ENCODE data around the gene PLXNA4. TPM values are rescaled to one million over a fixed set of nuclear protein-coding genes. Genes with fewer than 3 reads are reported as not detected.

The PLXNA4 gene
- total and polyA plus RNA-seq, 9 of the 15 experiments (the other 6 are each of a cell fraction or from before 2014, with no cell fraction given), result under 0.01 to 0.09 TPM; not detected in 7

DNA sequence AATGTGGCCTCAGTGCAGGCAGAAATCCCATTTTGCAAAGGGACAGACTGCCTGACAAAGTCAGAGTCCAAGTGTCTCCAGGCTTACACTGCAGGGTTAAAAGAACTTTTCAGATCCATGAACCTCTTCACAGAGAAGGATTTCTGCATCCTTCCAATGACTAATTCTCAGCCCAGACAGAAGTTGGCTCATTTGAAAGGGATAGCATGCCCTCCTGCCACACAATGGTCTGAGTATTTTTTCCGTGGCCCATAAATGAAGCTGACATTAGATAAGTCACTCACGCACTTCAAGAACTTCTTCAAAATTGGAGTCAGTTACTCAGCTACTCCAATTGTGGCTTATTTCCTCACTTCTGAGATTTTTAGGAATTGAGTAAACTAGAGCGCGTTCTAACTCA is 170.2 kb downstream of the PLXNA4 start:
- H3K4me3 ChIP-seq, result no peak overlapping the region
- H3K27me3 ChIP-seq (ENCODE audit: control insufficient read depth in 2 of 2, insufficient read depth in 2 of 2, low read length in 2 of 2), result peaks cover 0 to 54% of the 10 kb centered on the region in 2 experiments; a peak in 2 of 5 replicates
- no peak overlapping the region for H3K9ac ChIP-seq (ENCODE audit: insufficient read depth in 1 of 2, low read depth in 2 of 2, low read length in 2 of 2)
- TF ChIP-seq OTX1 (CRISPR knock-in tag; IDR thresholded peaks at IDR 0.05), result no peak
- ChIA-PET CTCF (ENCODE audit: low intra/inter-chr PET ratio) (no interaction called here), POLR2A (no interaction called here)
- no peak overlapping the region for H3K4me2 ChIP-seq (ENCODE audit: insufficient read depth, low read length)
- FAIRE-seq (no peak), ATAC-seq (no peak), DNase-seq (ENCODE audit: extremely low read depth in 1 of 4, low spot score in 3 of 4) (no peak)
- no peaks in the 10 kb centered on the region for H3K79me2 ChIP-seq (ENCODE audit: control insufficient read depth, insufficient read depth, low read length)
- WGBS (ENCODE audit: insufficient coverage, low coverage, missing lambda C conversion rate), result 4% methylated on average over 4 of the region's 4 CpGs
- no TSS peak for BruUV-seq (replicated peaks)
- no peak overlapping the region for H3K27ac ChIP-seq (ENCODE audit: extremely low read depth, low read depth, low read length)
- H3K9me1 ChIP-seq (ENCODE audit: control insufficient read depth, insufficient read depth, low read length), result no peaks in the 10 kb centered on the region
- H3K4me1 ChIP-seq (replicated peaks in 1 of 2; ENCODE audit: control insufficient read depth in 2 of 2, insufficient read depth in 2 of 2, low read length in 2 of 2), result no peaks in the 10 kb centered on the region; a peak in 1 of 5 replicates
- H3K36me3 ChIP-seq (ENCODE audit: control insufficient read depth, insufficient read depth, low read length), result no peaks in the 10 kb centered on the region
- in situ Hi-C loops (cut with MboI), result no loop called here
- H2AFZ ChIP-seq (ENCODE audit: low read depth, low read length), result no peak overlapping the region
- H3K9me3 ChIP-seq (replicated peaks; ENCODE audit: control insufficient read depth, insufficient read depth, low read depth, low read length), result no peaks in the 10 kb centered on the region
- no peaks in the 10 kb centered on the region for H4K20me1 ChIP-seq (replicated peaks; ENCODE audit: control insufficient read depth, insufficient read depth, low read length)
- intact Hi-C loops (cut with micrococcal nuclease), result no loop called here

- H2AFZ ChIP-seq (ENCODE audit: low read depth, low read length), result no peak overlapping the region
- 0% methylated on average over 3 of the region's 3 CpGs for WGBS (ENCODE audit: insufficient coverage, low coverage, missing lambda C conversion rate)
- CTCF ChIA-PET (ENCODE audit: low intra/inter-chr PET ratio), result no interaction called here
- no peak for DNase-seq (ENCODE audit: extremely low read depth in 1 of 4, low spot score in 3 of 4)
- H3K4me2 ChIP-seq (ENCODE audit: insufficient read depth, low read length), result no peak overlapping the region
- intact Hi-C loops (cut with micrococcal nuclease) (no loop called here), in situ Hi-C loops (cut with MboI) (no loop called here)
- POLR2A ChIA-PET, result interaction anchor here (0.8 kb wide), 1 partner anchor 113 kb away, joined by 3 read pairs; no protein-coding TSS in a partner anchor
- no peak for ATAC-seq
- no peaks in the 10 kb centered on the region for H3K79me2 ChIP-seq (ENCODE audit: control insufficient read depth, insufficient read depth, low read length)
- no peaks in the 10 kb centered on the region for H4K20me1 ChIP-seq (replicated peaks; ENCODE audit: control insufficient read depth, insufficient read depth, low read length)
- FAIRE-seq, result no peak
- H3K27me3 ChIP-seq (ENCODE audit: control insufficient read depth in 2 of 2, insufficient read depth in 2 of 2, low read length in 2 of 2), result peaks cover 0 to 46% of the 10 kb centered on the region in 2 experiments; a peak in 2 of 5 replicates
- H3K4me1 ChIP-seq (replicated peaks in 1 of 2; ENCODE audit: control insufficient read depth in 2 of 2, insufficient read depth in 2 of 2, low read length in 2 of 2), result no peaks in the 10 kb centered on the region
- no peaks in the 10 kb centered on the region for H3K9me3 ChIP-seq (replicated peaks; ENCODE audit: control insufficient read depth, insufficient read depth, low read depth, low read length)
- H3K27ac ChIP-seq (ENCODE audit: extremely low read depth, low read depth, low read length), result no peak overlapping the region
- H3K4me3 ChIP-seq, result no peak overlapping the region
- BruUV-seq (replicated peaks), result no TSS peak
- no peaks in the 10 kb centered on the region for H3K36me3 ChIP-seq (ENCODE audit: control insufficient read depth, insufficient read depth, low read length)
- no peak overlapping the region for H3K9ac ChIP-seq (ENCODE audit: insufficient read depth in 1 of 2, low read depth in 2 of 2, low read length in 2 of 2)
- no peaks in the 10 kb centered on the region for H3K9me1 ChIP-seq (ENCODE audit: control insufficient read depth, insufficient read depth, low read length)
- TF ChIP-seq, protein P1, sequence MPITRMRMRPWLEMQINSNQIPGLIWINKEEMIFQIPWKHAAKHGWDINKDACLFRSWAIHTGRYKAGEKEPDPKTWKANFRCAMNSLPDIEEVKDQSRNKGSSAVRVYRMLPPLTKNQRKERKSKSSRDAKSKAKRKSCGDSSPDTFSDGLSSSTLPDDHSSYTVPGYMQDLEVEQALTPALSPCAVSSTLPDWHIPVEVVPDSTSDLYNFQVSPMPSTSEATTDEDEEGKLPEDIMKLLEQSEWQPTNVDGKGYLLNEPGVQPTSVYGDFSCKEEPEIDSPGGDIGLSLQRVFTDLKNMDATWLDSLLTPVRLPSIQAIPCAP (CRISPR knock-in tag; IDR thresholded peaks at IDR 0.05; ENCODE audit: borderline replicate concordance), result no peak
- TF ChIP-seq ZNF239 (CRISPR knock-in tag; IDR thresholded peaks at IDR 0.05) (no peak), ZNF740 (CRISPR knock-in tag; IDR thresholded peaks at IDR 0.05) (no peak), ZNF740 (tag; IDR thresholded peaks at IDR 0.05) (no peak), ZNF639 (CRISPR knock-in tag; conservative IDR thresholded peaks at IDR 0.05 in 1 of 2, IDR thresholded peaks at IDR 0.05 in 1 of 2) (no peak), ZNF695 (CRISPR knock-in tag; IDR thresholded peaks at IDR 0.05) (no peak), SAFB (IDR thresholded peaks at IDR 0.05; ENCODE audit: borderline replicate concordance, low read depth, low read length) (no peak), PCBP1 (IDR thresholded peaks at IDR 0.05; ENCODE audit: low read depth, low read length, poor library complexity, severe bottlenecking) (no peak)
- TF ChIP-seq, protein P2, sequence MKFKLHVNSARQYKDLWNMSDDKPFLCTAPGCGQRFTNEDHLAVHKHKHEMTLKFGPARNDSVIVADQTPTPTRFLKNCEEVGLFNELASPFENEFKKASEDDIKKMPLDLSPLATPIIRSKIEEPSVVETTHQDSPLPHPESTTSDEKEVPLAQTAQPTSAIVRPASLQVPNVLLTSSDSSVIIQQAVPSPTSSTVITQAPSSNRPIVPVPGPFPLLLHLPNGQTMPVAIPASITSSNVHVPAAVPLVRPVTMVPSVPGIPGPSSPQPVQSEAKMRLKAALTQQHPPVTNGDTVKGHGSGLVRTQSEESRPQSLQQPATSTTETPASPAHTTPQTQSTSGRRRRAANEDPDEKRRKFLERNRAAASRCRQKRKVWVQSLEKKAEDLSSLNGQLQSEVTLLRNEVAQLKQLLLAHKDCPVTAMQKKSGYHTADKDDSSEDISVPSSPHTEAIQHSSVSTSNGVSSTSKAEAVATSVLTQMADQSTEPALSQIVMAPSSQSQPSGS (CRISPR knock-in tag; IDR thresholded peaks at IDR 0.05), result no peak
Measured at GRCh38 chr7:132404261-132404660, 172.0 kb downstream of the PLXNA4 start.
